Stomach smooth muscle (tissue), 2 donors: ENCODE measurements around the gene TMEM44.

ENCODE experiments used
- H3K27ac ChIP-seq: one replicate; pipeline ENCODE4 v1.7.0; 2013; ENCODE audit warnings: mild to moderate bottlenecking, low read length, inconsistent platforms
- H3K27me3 ChIP-seq, 2 donors: one replicate each; pipeline ENCODE4 v1.7.0; 2013; ENCODE audit warnings: low read length in 2 of 2; ENCODE audit not compliant: insufficient read depth in 2 of 2, control insufficient read depth in 1 of 2
- H3K36me3 ChIP-seq, 2 donors: one replicate each; pipeline ENCODE4 v1.7.0; 2013; ENCODE audit warnings: low read length in 2 of 2; ENCODE audit not compliant: control insufficient read depth in 2 of 2, insufficient read depth in 2 of 2
- H3K4me1 ChIP-seq: one replicate; pipeline ENCODE4 v1.7.0; 2013; ENCODE audit warnings: low read length; ENCODE audit not compliant: control insufficient read depth, insufficient read depth
- H3K4me3 ChIP-seq, 2 donors: one replicate each; pipeline ENCODE4 v1.7.0; 2013; ENCODE audit warnings: low read length in 2 of 2
- H3K9ac ChIP-seq, 2 donors: one replicate each; pipeline ENCODE4 v1.7.0; 2013; ENCODE audit warnings: low read length in 2 of 2, mild to moderate bottlenecking in 1 of 2
- H3K9me3 ChIP-seq, 2 donors: one replicate each; pipeline ENCODE4 v1.7.0; 2013; ENCODE audit warnings: low read length in 2 of 2; ENCODE audit not compliant: control insufficient read depth in 2 of 2
- donor health status: healthy.
- donor health status: Pancreatic carcinoma.

The TMEM44 gene

DNA sequence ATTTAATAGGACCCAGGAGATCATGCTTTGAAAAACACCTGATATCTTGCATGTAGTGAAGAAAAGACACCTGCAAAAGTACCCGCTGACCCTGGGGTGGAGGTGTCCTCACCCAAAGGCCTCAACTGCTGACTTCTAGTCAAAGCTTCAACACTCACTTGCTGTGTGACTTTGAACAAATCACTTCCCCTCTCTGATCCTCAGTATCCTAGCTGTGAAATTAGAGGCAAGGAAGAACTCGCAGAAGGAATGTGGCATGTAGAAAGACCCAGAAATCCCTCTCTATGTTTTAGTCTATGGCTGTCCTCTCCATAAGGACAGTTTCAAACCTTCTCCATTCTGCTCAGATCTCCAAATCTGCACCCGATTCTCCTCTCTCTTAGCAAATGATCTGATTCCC, 93.7 kb downstream of the TMEM44 start:
- no peak overlapping the region for H3K9ac ChIP-seq
- H3K27me3 ChIP-seq = no peaks in the 10 kb centered on the region
- H3K36me3 ChIP-seq = no peaks in the 10 kb centered on the region
- peaks cover 6% of the 10 kb centered on the region for H3K4me1 ChIP-seq
- no peaks in the 10 kb centered on the region for H3K9me3 ChIP-seq
- no peak overlapping the region for H3K27ac ChIP-seq
- no peak overlapping the region for H3K4me3 ChIP-seq

DNA sequence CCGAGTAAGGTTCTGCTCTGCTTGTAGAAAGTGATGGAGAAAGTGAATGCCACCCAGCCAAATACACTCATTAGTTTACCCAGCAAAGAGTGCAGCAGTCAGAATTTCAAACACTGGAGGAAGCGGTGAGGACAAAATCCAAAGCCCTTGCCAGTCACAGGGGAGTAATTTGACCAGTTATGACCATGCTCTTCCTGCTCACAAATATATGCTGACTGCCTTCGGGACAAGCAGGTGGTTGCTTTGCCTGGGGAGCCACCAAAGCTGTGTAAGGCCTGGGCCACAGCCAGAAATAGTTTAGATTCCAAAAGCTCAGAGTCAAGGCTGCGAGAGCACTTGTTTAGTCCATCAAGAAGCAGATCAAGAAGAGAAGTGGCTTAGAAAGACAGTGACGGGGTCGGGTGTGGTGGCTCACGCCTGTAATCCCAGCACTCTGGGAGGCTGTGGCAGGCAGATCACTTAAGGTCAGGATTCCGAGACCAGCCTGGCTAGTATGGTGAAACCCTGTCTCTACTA, 95.4 kb downstream of the TMEM44 start:
- H3K4me1 ChIP-seq = peaks cover 6% of the 10 kb centered on the region
- no peaks in the 10 kb centered on the region for H3K27me3 ChIP-seq
- no peaks in the 10 kb centered on the region for H3K36me3 ChIP-seq
- H3K4me3 ChIP-seq = no peak overlapping the region
- H3K27ac ChIP-seq = no peak overlapping the region
- no peaks in the 10 kb centered on the region for H3K9me3 ChIP-seq
- no peak overlapping the region for H3K9ac ChIP-seq
